Prostate gland (tissue), 2 donors: ENCODE measurements around the gene ABCA10. TPM values are rescaled to one million over a fixed set of nuclear protein-coding genes. Genes with fewer than 3 reads are reported as not detected.

Experiments
- DNase-seq: peaks from one replicate; pipeline ENCODE4 v3.0.0-alpha.2; 2019; ENCODE audit warnings: low spot score
- H3K27ac ChIP-seq, 2 donors: fragments of 200-600 bp; sonication (generic); 2 replicates each; pipeline ENCODE4 v1.5.1; 2017 to 2019
- H3K27me3 ChIP-seq: fragments of 200-600 bp; sonication (generic); replicated peaks from 2 replicates; pipeline ENCODE4 v1.5.1; 2019; ENCODE audit not compliant: insufficient read depth
- H3K36me3 ChIP-seq, 2 donors: fragments of 200-600 bp; sonication (generic); 1 replicate in 1 of 2; 2 replicates in 1 of 2; pipeline versions ENCODE4 v1.5.1 to v1.8.1; 2017 to 2019
- H3K4me1 ChIP-seq: fragments of 200-600 bp; sonication (generic); replicated peaks from 2 replicates; pipeline ENCODE4 v1.5.1; 2019
- H3K4me3 ChIP-seq, 2 donors: fragments of 200-600 bp; sonication (generic); 2 replicates each; pipeline ENCODE4 v1.5.1; 2017 to 2019
- H3K9me3 ChIP-seq: fragments of 200-600 bp; sonication (generic); 2 replicates; pipeline ENCODE4 v1.5.1; 2017
- POLR2A ChIP-seq: fragments of 450-650 bp; IDR thresholded peaks from one replicate; pipeline ENCODE4 v1.6.1; 2016; ENCODE audit warnings: antibody characterized with exemption, mild to moderate bottlenecking
- POLR2AphosphoS5 ChIP-seq: sonication (generic); formaldehyde crosslinking; IDR thresholded peaks from one replicate; pipeline ENCODE4 v1.6.1; 2017; ENCODE audit warnings: antibody characterized with exemption
- WGBS: methylation state at CpG from one replicate; pipeline ENCODE4 v1.1.5; 2018; 5-methylcytosine and 5-hydroxymethylcytosine counted together
- intact Hi-C: fragments of 100-400 bp; cut with DNase I; formaldehyde crosslinking; loops from one replicate; pipeline ENCODE4 v1.14.2; 2022
- total RNA-seq, 2 donors: library from RNA; depleted of rRNA; stranded (reverse); fragments of >200 nt; gene quantifications; one replicate each; pipeline ENCODE4 v1.1.0, GENCODE V29; 2016
- TF ChIP-seq, protein P1 (sequence below), 4 experiments: fragments of 200-600 bp in 2 of 4; fragments of 450-650 bp in 2 of 4; sonication (generic) in 2 of 4; IDR thresholded peaks; 1 replicate in 3 of 4; 2 replicates in 1 of 4; pipeline ENCODE4 v1.5.1; 2016 to 2019; ENCODE audit warnings: antibody characterized with exemption in 4 of 4, mild to moderate bottlenecking in 2 of 4, moderate library complexity in 2 of 4

The ABCA10 gene
- total RNA-seq, 2 donors from 2014 or later: 0.59 to 6.6 TPM

GRCh38 chr17:69147460-69147859, 81.2 kb downstream of the ABCA10 start:
- intact Hi-C loops: no loop called here
- no peaks in the 10 kb centered on the region for H3K36me3 ChIP-seq
- DNase-seq: no peak
- H3K27ac ChIP-seq: no peak overlapping the region
- no peaks in the 10 kb centered on the region for H3K27me3 ChIP-seq
- no peak overlapping the region for H3K4me3 ChIP-seq
- H3K4me1 ChIP-seq: no peaks in the 10 kb centered on the region
- TF ChIP-seq POLR2A (no peak), POLR2AphosphoS5 (no peak)
- TF ChIP-seq, protein P1, sequence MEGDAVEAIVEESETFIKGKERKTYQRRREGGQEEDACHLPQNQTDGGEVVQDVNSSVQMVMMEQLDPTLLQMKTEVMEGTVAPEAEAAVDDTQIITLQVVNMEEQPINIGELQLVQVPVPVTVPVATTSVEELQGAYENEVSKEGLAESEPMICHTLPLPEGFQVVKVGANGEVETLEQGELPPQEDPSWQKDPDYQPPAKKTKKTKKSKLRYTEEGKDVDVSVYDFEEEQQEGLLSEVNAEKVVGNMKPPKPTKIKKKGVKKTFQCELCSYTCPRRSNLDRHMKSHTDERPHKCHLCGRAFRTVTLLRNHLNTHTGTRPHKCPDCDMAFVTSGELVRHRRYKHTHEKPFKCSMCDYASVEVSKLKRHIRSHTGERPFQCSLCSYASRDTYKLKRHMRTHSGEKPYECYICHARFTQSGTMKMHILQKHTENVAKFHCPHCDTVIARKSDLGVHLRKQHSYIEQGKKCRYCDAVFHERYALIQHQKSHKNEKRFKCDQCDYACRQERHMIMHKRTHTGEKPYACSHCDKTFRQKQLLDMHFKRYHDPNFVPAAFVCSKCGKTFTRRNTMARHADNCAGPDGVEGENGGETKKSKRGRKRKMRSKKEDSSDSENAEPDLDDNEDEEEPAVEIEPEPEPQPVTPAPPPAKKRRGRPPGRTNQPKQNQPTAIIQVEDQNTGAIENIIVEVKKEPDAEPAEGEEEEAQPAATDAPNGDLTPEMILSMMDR (IDR thresholded peaks at IDR 0.05): no peak
- 91% methylated on average over 2 of the region's 2 CpGs for WGBS
- H3K9me3 ChIP-seq: no peaks in the 10 kb centered on the region

DNA sequence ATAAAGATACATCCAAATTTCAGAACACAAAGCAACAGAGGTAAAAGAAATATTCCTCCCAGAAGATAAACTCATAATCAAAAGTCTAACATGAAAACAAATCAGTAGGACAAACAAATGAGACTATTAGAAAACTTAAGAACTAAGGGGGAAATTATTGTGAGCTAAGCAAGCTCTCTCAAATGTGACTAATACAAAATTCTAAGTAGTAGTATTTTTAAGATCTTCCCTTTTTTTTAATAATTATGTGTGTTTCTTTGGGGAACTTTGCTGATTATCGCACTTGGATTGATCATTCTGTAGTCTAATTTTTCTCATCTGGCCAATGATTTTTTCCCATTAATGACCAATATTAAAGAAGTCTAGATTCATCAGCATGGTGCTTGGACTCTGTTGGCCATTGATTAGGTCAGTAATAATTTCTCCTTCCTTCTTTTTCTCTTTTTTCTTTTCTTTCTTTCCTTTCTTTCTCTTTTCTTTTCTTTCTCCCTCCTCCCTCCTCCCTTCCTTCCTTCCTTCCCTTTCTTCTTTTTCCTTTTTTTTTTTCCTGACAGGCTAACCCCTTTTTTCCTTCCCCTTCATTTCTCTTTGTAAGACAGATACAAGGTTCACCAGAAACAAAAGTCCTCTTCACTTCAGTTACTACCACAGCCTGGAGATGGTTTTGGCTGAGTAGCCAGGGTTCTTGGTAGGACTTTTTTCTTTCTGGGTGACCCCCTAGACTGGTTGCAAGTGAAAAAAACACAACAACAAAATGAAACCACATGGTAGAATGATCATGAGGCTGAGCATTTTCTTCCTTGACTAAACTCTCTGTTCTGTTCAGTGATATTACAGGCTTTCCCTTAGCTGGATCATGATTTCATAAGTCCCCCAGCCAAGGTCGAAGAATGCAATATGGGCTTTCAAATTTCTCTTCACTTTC, 84.0 kb downstream of the ABCA10 start:
- Histone ChIP-seq H3K27me3 (no peaks in the 10 kb centered on the region), H3K36me3 (no peaks in the 10 kb centered on the region), H3K4me3 (no peak overlapping the region), H3K9me3 (no peaks in the 10 kb centered on the region), H3K4me1 (no peaks in the 10 kb centered on the region), H3K27ac (no peak overlapping the region)
- 90% methylated on average over 2 of the region's 2 CpGs for WGBS
- intact Hi-C loops: no loop called here
- no peak for TF ChIP-seq POLR2A
- TF ChIP-seq, protein P1 (IDR thresholded peaks at IDR 0.05): no peak
- TF ChIP-seq POLR2AphosphoS5: no peak
- no peak for DNase-seq

DNA sequence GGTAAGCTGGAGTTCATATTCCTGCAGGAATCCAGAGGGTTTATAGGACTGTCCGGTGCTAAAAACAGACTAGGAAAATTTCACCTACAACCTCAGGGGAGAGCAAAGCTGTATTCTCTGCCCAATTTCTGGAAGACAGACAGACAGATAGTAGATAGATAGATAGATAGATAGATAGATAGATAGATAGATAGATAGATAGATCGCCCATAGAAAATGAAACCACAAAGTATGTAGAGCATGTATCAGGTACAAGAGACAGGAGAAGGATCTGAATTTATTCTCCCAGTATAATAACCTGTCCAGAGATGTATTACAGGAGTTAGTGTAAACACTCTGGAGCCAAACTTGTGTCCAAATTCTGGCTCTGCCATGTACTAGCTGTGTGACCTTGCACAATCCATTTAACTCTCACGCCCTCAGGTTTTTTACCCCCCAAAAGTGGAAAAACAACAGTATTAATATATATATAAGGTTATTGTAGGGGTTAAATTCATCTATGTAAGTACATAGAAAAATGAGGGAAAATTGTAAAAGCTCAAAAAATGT, 84.9 kb downstream of the ABCA10 start:
- no peak for DNase-seq
- no peaks in the 10 kb centered on the region for H3K4me1 ChIP-seq

DNA sequence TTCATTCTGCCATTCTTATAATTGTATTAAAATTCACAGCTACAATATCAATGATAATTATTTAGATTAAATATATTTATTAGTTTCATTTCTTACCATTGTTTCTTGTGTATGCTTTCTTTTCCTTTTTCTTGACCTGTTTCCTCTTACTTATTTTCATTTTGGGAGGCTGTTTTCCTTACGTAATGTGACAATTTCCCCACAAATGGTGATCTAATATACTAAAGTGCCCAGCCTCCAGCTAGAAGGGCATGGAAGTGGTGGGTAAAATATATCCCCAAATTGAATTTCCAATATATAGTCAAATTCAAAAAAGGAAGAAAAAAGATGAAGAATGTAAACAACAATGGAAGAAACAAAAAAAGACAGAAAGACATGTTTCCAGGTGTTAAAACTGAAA, 85.5 kb downstream of the ABCA10 start:
- TF ChIP-seq POLR2AphosphoS5 (no peak), POLR2A (no peak)
- TF ChIP-seq, protein P1 (IDR thresholded peaks at IDR 0.05): no peak
- no peak overlapping the region for H3K27ac ChIP-seq
- no peaks in the 10 kb centered on the region for H3K36me3 ChIP-seq
- H3K4me3 ChIP-seq: no peak overlapping the region
- no peaks in the 10 kb centered on the region for H3K27me3 ChIP-seq
- DNase-seq: no peak
- 95% methylated on average over 1 of the region's 1 CpG for WGBS
- intact Hi-C loops: no loop called here
- no peaks in the 10 kb centered on the region for H3K9me3 ChIP-seq
- no peaks in the 10 kb centered on the region for H3K4me1 ChIP-seq

More for the DNA sequence above, 84.9 kb downstream of the ABCA10 start:
- Histone ChIP-seq H3K27me3 (no peaks in the 10 kb centered on the region), H3K4me3 (no peak overlapping the region), H3K36me3 (no peaks in the 10 kb centered on the region), H3K27ac (no peak overlapping the region), H3K9me3 (no peaks in the 10 kb centered on the region)
- intact Hi-C loops: no loop called here
- 91% methylated on average over 3 of the region's 3 CpGs for WGBS
- TF ChIP-seq POLR2A (no peak), POLR2AphosphoS5 (no peak)
- TF ChIP-seq, protein P1 (IDR thresholded peaks at IDR 0.05): no peak
